K562 (cell line): Measurements from ENCODE around the gene CAPN13. TPM values are rescaled to one million over a fixed set of nuclear protein-coding genes. Genes with fewer than 3 reads are reported as not detected.
A peak's percentile ranks its signal among the peaks of the same experiment; 100 is the strongest.

Source experiments
- ATAC-seq: fragments of 200-7000 bp; cut with Tn5 transposase; 3 replicates; pipeline ENCODE4 v1.9.1; 2020; ENCODE audit warnings: moderate library complexity
- BruUV-seq: library from RNA; stranded (reverse); fragments of 400-500 nt; replicated peaks from 2 replicates; lab custom pipeline; 2021; lab: Mats Ljungman, UMichigan
- CTCF ChIA-PET: fragments of 300-600 bp; formaldehyde crosslinking; extraction: SDS; loops from one replicate; lab custom pipeline; 2021; ENCODE audit warnings: low intra/inter-chr PET ratio; lab: Yijun Ruan, JAX
- POLR2A ChIA-PET: fragments of 300-600, 350-650 bp; sonication (Branson Sonifier 250); formaldehyde crosslinking; extraction: SDS; loops from one replicate; lab custom pipeline; 2021; ENCODE audit warnings: antibody characterized with exemption, inconsistent platforms; lab: Yijun Ruan, JAX
- DNase-seq, 4 experiments: peaks; one replicate each; pipeline versions ENCODE4 v3.0.0 to v3.0.0-alpha.2; 2011 to 2018; ENCODE audit warnings: low spot score in 3 of 4, mixed read lengths in 3 of 4; ENCODE audit errors: extremely low read depth in 1 of 4
- FAIRE-seq: peaks from 2 replicates; lab custom pipeline; 2011; peaks lifted over from hg19 to GRCh38; lab: Jason Lieb, UNC
- H2AFZ ChIP-seq: 2 replicates; pipeline ENCODE4 v1.6.0; 2011; ENCODE audit warnings: low read depth, low read length, control low read depth, inconsistent platforms
- H3K27ac ChIP-seq: fragments of 200-600 bp; 3 replicates; pipeline ENCODE4 v1.8.0; 2011; ENCODE audit warnings: low read depth, mild to moderate bottlenecking, control low read depth, inconsistent platforms, low read length, moderate library complexity, mixed read lengths; ENCODE audit errors: extremely low read depth
- H3K27me3 ChIP-seq, 2 experiments: fragments of 300-600 bp in 1 of 2; 2 replicates in 1 of 2; 3 replicates in 1 of 2; pipeline versions ENCODE4 v1.6.0 to v1.8.0; 2011; ENCODE audit warnings: inconsistent platforms in 2 of 2, low read length in 2 of 2, mild to moderate bottlenecking in 1 of 2, mixed read lengths in 1 of 2, moderate library complexity in 1 of 2; ENCODE audit not compliant: control insufficient read depth in 2 of 2, insufficient read depth in 2 of 2
- H3K36me3 ChIP-seq: fragments of 300-600 bp; 3 replicates; pipeline ENCODE4 v1.8.0; 2011; ENCODE audit warnings: mild to moderate bottlenecking, low read length, inconsistent platforms; ENCODE audit not compliant: control insufficient read depth, insufficient read depth
- H3K4me1 ChIP-seq, 2 experiments: fragments of 200-600 bp in 1 of 2; replicated peaks in 1 of 2; 2 replicates in 1 of 2; 3 replicates in 1 of 2; pipeline versions ENCODE4 v1.5.1 to v1.8.0; 2011; ENCODE audit warnings: inconsistent platforms in 2 of 2, low read length in 2 of 2, mild to moderate bottlenecking in 1 of 2, mixed read lengths in 1 of 2, moderate library complexity in 1 of 2; ENCODE audit not compliant: control insufficient read depth in 2 of 2, insufficient read depth in 2 of 2
- H3K4me2 ChIP-seq: 2 replicates; pipeline ENCODE4 v1.6.1; 2011; ENCODE audit warnings: low read length, control low read depth, inconsistent platforms, mixed read lengths; ENCODE audit not compliant: insufficient read depth
- H3K4me3 ChIP-seq: fragments of 200-600 bp; sonication (generic), shearing (Covaris generic); 2 replicates; pipeline ENCODE4 v1.5.1; 2016; ENCODE audit warnings: control low read depth, inconsistent platforms
- H3K79me2 ChIP-seq: fragments of 200-600 bp; 3 replicates; pipeline ENCODE4 v1.8.0; 2011; ENCODE audit warnings: low read length, inconsistent platforms; ENCODE audit not compliant: control insufficient read depth, insufficient read depth
- H3K9ac ChIP-seq, 2 experiments: 2 replicates each; pipeline versions ENCODE4 v1.6.0 to v1.6.1; 2011; ENCODE audit warnings: low read depth in 2 of 2, low read length in 2 of 2, control low read depth in 1 of 2, inconsistent platforms in 1 of 2, mild to moderate bottlenecking in 1 of 2, mixed read lengths in 1 of 2; ENCODE audit not compliant: insufficient read depth in 1 of 2
- H3K9me1 ChIP-seq: one replicate; pipeline ENCODE4 v1.6.0; 2011; ENCODE audit warnings: inconsistent platforms, mild to moderate bottlenecking, low read length, moderate library complexity; ENCODE audit not compliant: control insufficient read depth, insufficient read depth
- H3K9me3 ChIP-seq: replicated peaks from 2 replicates; pipeline ENCODE4 v1.5.1; 2011; ENCODE audit warnings: low read depth, low read length, inconsistent platforms; ENCODE audit not compliant: control insufficient read depth, insufficient read depth
- H4K20me1 ChIP-seq: replicated peaks from 2 replicates; pipeline ENCODE4 v1.6.1; 2011; ENCODE audit warnings: low read length, inconsistent platforms, mixed read lengths; ENCODE audit not compliant: control insufficient read depth, insufficient read depth
- BMI1 ChIP-seq: fragments of 150-350 bp; IDR thresholded peaks from 2 replicates; pipeline ENCODE4 v1.6.1; 2014; ENCODE audit warnings: low read length
- BRCA1 ChIP-seq, 2 experiments: fragments of 450-650 bp in 1 of 2; sonication (generic) in 1 of 2; formaldehyde crosslinking in 1 of 2; IDR thresholded peaks; 2 replicates each; pipeline versions ENCODE4 v1.5.0 to v1.6.1; 2017 to 2020; ENCODE audit warnings: mild to moderate bottlenecking in 1 of 2, missing genetic modification reagents in 1 of 2
- NEUROD1 ChIP-seq: fragments of 150-350 bp; IDR thresholded peaks from 2 replicates; pipeline ENCODE4 v1.6.1; 2014; ENCODE audit warnings: borderline replicate concordance, low read length, low read depth; ENCODE audit not compliant: partially characterized antibody
- PCBP1 ChIP-seq: fragments of 200-400 bp; formaldehyde crosslinking; IDR thresholded peaks from 2 replicates; pipeline ENCODE4 v1.6.1; 2018; ENCODE audit warnings: mild to moderate bottlenecking, low read depth, low read length; ENCODE audit not compliant: poor library complexity, severe bottlenecking
- PPARD ChIP-seq: fragments of 250-450 bp; sonication (Bioruptor Pico); IDR thresholded peaks from 2 replicates; pipeline ENCODE4 v1.8.0; 2022; ENCODE audit warnings: inconsistent platforms, mild to moderate bottlenecking, moderate library complexity
- RFX7 ChIP-seq: fragments of 250-450 bp; sonication (Bioruptor Pico); IDR thresholded peaks from 2 replicates; pipeline ENCODE4 v1.5.1; 2021; ENCODE audit warnings: mild to moderate bottlenecking
- SREBF2 ChIP-seq: sonication (generic); formaldehyde crosslinking; IDR thresholded peaks from 2 replicates; pipeline ENCODE4 v1.4.0; 2020; ENCODE audit warnings: mild to moderate bottlenecking, missing genetic modification reagents
- TAF7 ChIP-seq: fragments of 450-650 bp; IDR thresholded peaks from 2 replicates; pipeline ENCODE4 v1.6.1; 2016; ENCODE audit warnings: missing genetic modification characterization, missing compliant biosample characterization
- ZBTB7A ChIP-seq: IDR thresholded peaks from 2 replicates; pipeline ENCODE4 v1.6.1; 2011; ENCODE audit warnings: low read depth, mild to moderate bottlenecking, low read length, moderate library complexity, borderline replicate concordance; ENCODE audit not compliant: control insufficient read depth
- ZKSCAN1 ChIP-seq: fragments of 150-350 bp; IDR thresholded peaks from 2 replicates; pipeline ENCODE4 v1.6.1; 2016; ENCODE audit warnings: low read depth, low read length
- ZKSCAN3 ChIP-seq: fragments of 250-450 bp; sonication (Bioruptor Pico); IDR thresholded peaks from 2 replicates; pipeline ENCODE4 v1.4.0; 2020
- ZNF347 ChIP-seq: fragments of 450-650 bp; formaldehyde crosslinking; IDR thresholded peaks from 2 replicates; pipeline ENCODE4 v1.4.0; 2020; ENCODE audit warnings: low read depth, mild to moderate bottlenecking, moderate library complexity
- WGBS: fragments of 100-300 bp; shearing (Covaris generic); methylation state at CpG from one replicate; pipeline ENCODE4 v1.1.6; 2016; ENCODE audit warnings: low coverage, mixed read lengths; ENCODE audit not compliant: insufficient coverage; ENCODE audit errors: missing lambda C conversion rate; 5-methylcytosine and 5-hydroxymethylcytosine counted together
- in situ Hi-C: fragments of 300-500 bp; cut with MboI; formaldehyde crosslinking; loops from 4 replicates; pipeline ENCODE4 v1.15.0; 2018; ENCODE audit warnings: inconsistent platforms, mixed read lengths
- intact Hi-C: fragments of 100-400 bp; cut with micrococcal nuclease; formaldehyde crosslinking; loops from 2 replicates; pipeline ENCODE4 v1.14.2; 2022
- polyA plus RNA-seq, 8 experiments: library from polyadenylated mRNA; depleted of rRNA in 4 of 8; stranded (reverse) in 5 of 8; unstranded in 3 of 8; fragments of >200 nt; fragmentation: Nextera tagmentation in 2 of 8; fragmentation: Illumina TruSeq in 1 of 8; extraction: Ambion mirVana in 2 of 8; extraction: Trizol in 1 of 8; gene quantifications; 2 replicates each; pipeline versions ENCODE4 v1.2.1 to v1.2.3, GENCODE V29; 2011 to 2014; ENCODE audit warnings: inconsistent platforms in 1 of 8, missing spikeins in 1 of 8
- total RNA-seq, 7 experiments: library from RNA; depleted of rRNA in 6 of 7; stranded (reverse); fragments of >200 nt in 6 of 7; fragmentation: Illumina TruSeq in 2 of 7; extraction: Trizol in 2 of 7; gene quantifications; 2 replicates each; pipeline versions ENCODE4 v1.2.1 to v1.2.3, GENCODE V29; 2011 to 2021; ENCODE audit warnings: low replicate concordance in 1 of 7
- TF ChIP-seq, protein P1 (sequence below): IDR thresholded peaks from 2 replicates; pipeline ENCODE4 v1.6.1; 2014; ENCODE audit warnings: antibody characterized with exemption

The CAPN13 gene
- total and polyA plus RNA-seq, 9 of the 15 experiments (the other 6 are each of a cell fraction or from before 2014, with no cell fraction given) = not detected

DNA sequence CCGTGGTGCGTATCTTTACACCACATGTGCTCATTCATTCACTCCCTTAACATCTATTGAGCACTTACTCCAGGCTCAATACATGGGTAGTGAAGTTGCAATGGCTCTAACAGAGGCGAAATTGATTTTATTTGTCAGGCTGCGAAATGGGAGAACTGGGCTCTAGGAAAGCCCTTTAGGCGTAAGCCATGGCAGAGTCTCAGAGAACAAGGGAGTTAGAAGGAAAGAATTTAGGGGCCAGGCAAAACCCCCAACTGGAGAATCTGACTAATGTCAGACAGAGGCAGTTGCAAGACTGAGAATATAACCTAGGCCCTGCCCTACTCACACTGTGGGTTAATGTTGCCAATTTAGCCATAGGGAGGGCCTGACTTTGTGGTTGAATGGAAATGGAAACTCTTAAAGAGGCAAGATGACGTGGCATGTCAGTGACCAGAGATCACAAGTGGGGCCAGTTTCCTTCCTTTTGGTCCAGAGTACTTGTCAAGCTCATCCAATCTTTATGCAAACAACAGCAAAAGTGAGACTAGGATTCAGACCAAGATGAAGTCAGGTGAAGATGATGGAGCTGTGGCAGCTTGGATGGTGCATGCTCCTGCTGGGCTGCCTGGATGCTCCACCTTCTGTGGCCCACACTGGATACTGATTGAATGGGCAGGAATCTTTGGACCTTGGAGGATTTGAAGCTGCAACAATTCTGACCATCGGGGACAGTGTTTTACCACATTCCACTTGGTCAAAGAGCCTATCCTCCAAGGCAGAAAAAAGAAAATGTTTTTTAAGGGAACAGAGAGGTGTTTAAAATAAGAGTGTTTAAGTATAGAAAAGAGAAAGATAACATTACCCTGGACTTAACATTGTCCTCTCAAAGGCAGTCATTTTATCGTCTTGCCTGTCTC is 92.2 kb downstream of the CAPN13 start:
- Histone ChIP-seq H3K4me2 (no peak overlapping the region), H3K27me3 (peaks cover 4 to 19% of the 10 kb centered on the region in 2 experiments; a peak in 3 of 5 replicates), H3K4me1 (no peaks in the 10 kb centered on the region), H3K9me1 (no peaks in the 10 kb centered on the region), H3K4me3 (no peak overlapping the region), H3K27ac (no peak overlapping the region), H4K20me1 (no peaks in the 10 kb centered on the region), H3K36me3 (no peaks in the 10 kb centered on the region), H2AFZ (no peak overlapping the region), H3K79me2 (no peaks in the 10 kb centered on the region), H3K9me3 (no peaks in the 10 kb centered on the region), H3K9ac (no peak overlapping the region)
- TF ChIP-seq NEUROD1 = no peak
- TF ChIP-seq SREBF2 (CRISPR knock-in tag) = no peak
- ChIA-PET CTCF (interaction anchor here (0.6 to 3.1 kb wide), 9 partner anchors 14 to 695 kb away, joined by 3 to 26 read pairs (median 4); no protein-coding TSS in a partner anchor), POLR2A (interaction anchor here (0.8 to 1.6 kb wide), 2 partner anchors 8 to 455 kb away, joined by 4 to 6 read pairs; no protein-coding TSS in a partner anchor)
- intact Hi-C loops = loop anchor here (1.0 to 10.0 kb wide), 4 partner anchors 200 to 807 kb away; no protein-coding TSS in a partner anchor
- in situ Hi-C loops = loop anchor here (10.0 kb wide), 1 partner anchor 450 kb away; no protein-coding TSS in a partner anchor
- no TSS peak for BruUV-seq
- WGBS = 2% methylated on average over 8 of the region's 8 CpGs
- FAIRE-seq (no peak), DNase-seq (no peak), ATAC-seq (no peak)

DNA sequence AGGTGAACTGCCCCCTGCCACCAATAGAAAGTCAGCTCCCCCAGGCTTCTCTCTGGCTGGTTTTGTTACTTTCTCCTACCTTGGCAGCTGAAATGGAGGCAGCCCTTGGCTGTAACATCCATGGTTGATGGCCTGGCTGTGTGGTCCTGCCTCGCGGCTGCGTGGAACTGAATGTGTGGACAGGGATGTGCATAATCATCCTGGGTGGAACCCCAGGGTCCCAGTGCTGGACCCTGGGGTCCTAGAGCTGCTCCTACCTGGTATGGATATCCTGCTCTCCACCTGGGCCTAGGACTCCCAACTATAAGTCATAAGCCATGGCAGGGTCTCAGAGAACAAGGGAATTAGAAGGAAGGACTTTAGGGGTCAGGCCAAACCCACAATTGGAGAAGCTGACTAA is 93.5 kb downstream of the CAPN13 start:
- ATAC-seq (no peak), FAIRE-seq (no peak), DNase-seq (no peak)
- Histone ChIP-seq H4K20me1 (no peaks in the 10 kb centered on the region), H3K27ac (no peak overlapping the region), H3K79me2 (no peaks in the 10 kb centered on the region), H3K9ac (no peak overlapping the region), H3K36me3 (no peaks in the 10 kb centered on the region), H3K4me3 (no peak overlapping the region), H3K4me1 (no peaks in the 10 kb centered on the region), H3K9me1 (no peaks in the 10 kb centered on the region), H3K27me3 (peaks cover 4 to 26% of the 10 kb centered on the region in 2 experiments; a peak in 4 of 5 replicates), H2AFZ (peak overlapping the region; percentile 64; the same call in 1 of the 2 replicates), H3K4me2 (no peak overlapping the region), H3K9me3 (no peaks in the 10 kb centered on the region)
- whole genome bisulfite sequencing = 93% methylated on average over 3 of the region's 3 CpGs
- POLR2A ChIA-PET = interaction anchor here (0.7 kb wide), 1 partner anchor 539 kb away, joined by 3 read pairs; no protein-coding TSS in a partner anchor
- CTCF ChIA-PET = interaction anchor here (1.1 to 3.1 kb wide), 4 partner anchors 148 to 619 kb away, joined by 4 to 26 read pairs (median 14); no protein-coding TSS in a partner anchor
- intact Hi-C loops = loop anchor here (1.0 to 10.0 kb wide), 4 partner anchors 201 to 809 kb away; no protein-coding TSS in a partner anchor
- no TSS peak for BruUV-seq
- in situ Hi-C loops = loop anchor here (10.0 kb wide), 1 partner anchor 451 kb away; no protein-coding TSS in a partner anchor
- TF ChIP-seq, protein P1, sequence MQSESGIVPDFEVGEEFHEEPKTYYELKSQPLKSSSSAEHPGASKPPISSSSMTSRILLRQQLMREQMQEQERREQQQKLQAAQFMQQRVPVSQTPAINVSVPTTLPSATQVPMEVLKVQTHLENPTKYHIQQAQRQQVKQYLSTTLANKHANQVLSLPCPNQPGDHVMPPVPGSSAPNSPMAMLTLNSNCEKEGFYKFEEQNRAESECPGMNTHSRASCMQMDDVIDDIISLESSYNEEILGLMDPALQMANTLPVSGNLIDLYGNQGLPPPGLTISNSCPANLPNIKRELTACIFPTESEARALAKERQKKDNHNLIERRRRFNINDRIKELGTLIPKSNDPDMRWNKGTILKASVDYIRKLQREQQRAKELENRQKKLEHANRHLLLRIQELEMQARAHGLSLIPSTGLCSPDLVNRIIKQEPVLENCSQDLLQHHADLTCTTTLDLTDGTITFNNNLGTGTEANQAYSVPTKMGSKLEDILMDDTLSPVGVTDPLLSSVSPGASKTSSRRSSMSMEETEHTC = no peak
- TF ChIP-seq ZKSCAN3 (CRISPR knock-in tag) = no peak
- TF ChIP-seq BMI1 = no peak
- no peak for TF ChIP-seq RFX7 (CRISPR knock-in tag)
- no peak for TF ChIP-seq PCBP1
- TF ChIP-seq ZNF347 (CRISPR knock-in tag) = no peak
- no peak for TF ChIP-seq ZBTB7A
- no peak for TF ChIP-seq TAF7 (tag)
- TF ChIP-seq PPARD (CRISPR knock-in tag) = no peak
- no peak for TF ChIP-seq ZKSCAN1
- no peak for TF ChIP-seq BRCA1 (IDR thresholded peaks at IDR 0.05)
- no peak for TF ChIP-seq BRCA1 (CRISPR knock-in tag; IDR thresholded peaks at IDR 0.05)
